ENCODE measurements around the gene SPNS3. TPM values are rescaled to one million over a fixed set of nuclear protein-coding genes. Genes with fewer than 3 reads are reported as not detected.

Gene SPNS3
- total RNA-seq, 1 donor from 2014 or later: not detected

- no peak overlapping the region for H3K4me3 ChIP-seq (ENCODE audit: low read depth, low read length)
- no peak for FAIRE-seq
- H3K36me3 ChIP-seq (ENCODE audit: control insufficient read depth, insufficient read depth, low read length): no peaks in the 10 kb centered on the region
- no peak for DNase-seq (ENCODE audit: low read depth)
- H3K27me3 ChIP-seq (ENCODE audit: control insufficient read depth, insufficient read depth, low read length): peaks cover 3% of the 10 kb centered on the region
- TF ChIP-seq CTCF (IDR thresholded peaks at IDR 0.05; ENCODE audit: insufficient read depth, low read length, severe bottlenecking): no peak
These were observed 73.2 kb downstream of the SPNS3 start for GRCh38 chr17:4506892-4507291.

- FAIRE-seq (no peak), DNase-seq (ENCODE audit: low read depth) (no peak)
- H3K27me3 ChIP-seq (ENCODE audit: control insufficient read depth, insufficient read depth, low read length): peaks cover 3% of the 10 kb centered on the region
- TF ChIP-seq CTCF (IDR thresholded peaks at IDR 0.05; ENCODE audit: insufficient read depth, low read length, severe bottlenecking): no peak
- no peak overlapping the region for H3K4me3 ChIP-seq (ENCODE audit: low read depth, low read length)
- H3K36me3 ChIP-seq (ENCODE audit: control insufficient read depth, insufficient read depth, low read length): no peaks in the 10 kb centered on the region
These were observed 73.8 kb downstream of the SPNS3 start for GRCh38 chr17:4507361-4508111.

GRCh38 chr17:4508207-4508606, 74.5 kb downstream of the SPNS3 start:
- FAIRE-seq: no peak

GRCh38 chr17:4509401-4509800, 75.7 kb downstream of the SPNS3 start:
- TF ChIP-seq CTCF (IDR thresholded peaks at IDR 0.05; ENCODE audit: insufficient read depth, low read length, severe bottlenecking): no peak

More at GRCh38 chr17:4508207-4508606, 74.5 kb downstream of the SPNS3 start:
- Histone ChIP-seq H3K4me3 (ENCODE audit: low read depth, low read length) (no peak overlapping the region), H3K36me3 (ENCODE audit: control insufficient read depth, insufficient read depth, low read length) (no peaks in the 10 kb centered on the region), H3K27me3 (ENCODE audit: control insufficient read depth, insufficient read depth, low read length) (peaks cover 3% of the 10 kb centered on the region)
- no peak for TF ChIP-seq CTCF (IDR thresholded peaks at IDR 0.05; ENCODE audit: insufficient read depth, low read length, severe bottlenecking)
- DNase-seq (ENCODE audit: low read depth): no peak

GRCh38 chr17:4509923-4510617, 76.3 kb downstream of the SPNS3 start:
- Histone ChIP-seq H3K4me3 (ENCODE audit: low read depth, low read length) (no peak overlapping the region), H3K27me3 (ENCODE audit: control insufficient read depth, insufficient read depth, low read length) (peaks cover 3% of the 10 kb centered on the region), H3K36me3 (ENCODE audit: control insufficient read depth, insufficient read depth, low read length) (no peaks in the 10 kb centered on the region)
- no peak for DNase-seq (ENCODE audit: low read depth)
- TF ChIP-seq CTCF (IDR thresholded peaks at IDR 0.05; ENCODE audit: insufficient read depth, low read length, severe bottlenecking): no peak
- no peak for FAIRE-seq

More at GRCh38 chr17:4509401-4509800, 75.7 kb downstream of the SPNS3 start:
- no peaks in the 10 kb centered on the region for H3K36me3 ChIP-seq (ENCODE audit: control insufficient read depth, insufficient read depth, low read length)
- H3K27me3 ChIP-seq (ENCODE audit: control insufficient read depth, insufficient read depth, low read length): peaks cover 3% of the 10 kb centered on the region
- H3K4me3 ChIP-seq (ENCODE audit: low read depth, low read length): no peak overlapping the region
- FAIRE-seq: no peak
- no peak for DNase-seq (ENCODE audit: low read depth)

Data from bronchial epithelial cell (primary cell).